HG03103 (cell line): ENCODE measurements around the gene MT1X.
A peak's percentile ranks its signal among the peaks of the same experiment; 100 is the strongest.
"Not testable (repeated sequence)": the region's sequence is repeated elsewhere in the genome, so short reads cannot be mapped to it uniquely, and the experiment has no call there.

ENCODE experiments used
- ATAC-seq: cut with Tn5 transposase; IDR thresholded peaks from one replicate; pipeline ENCODE4 v1.9.1; 2021; ENCODE audit warnings: low read depth; ENCODE audit not compliant: unreplicated experiment

The MT1X gene

GRCh38 chr16:56708525-56709442 is 26.5 kb downstream of the MT1X start:
- ATAC-seq: no peak

- ATAC-seq: no peak
These were observed 27.3 kb downstream of the MT1X start for GRCh38 chr16:56709443-56710040.

GRCh38 chr16:56710181-56710737 is 28.0 kb downstream of the MT1X start:
- no peak for ATAC-seq

GRCh38 chr16:56711862-56712261 is 29.6 kb downstream of the MT1X start:
- ATAC-seq: no peak

GRCh38 chr16:56713794-56714193 is 31.5 kb downstream of the MT1X start:
- ATAC-seq: no peak

GRCh38 chr16:56715126-56715525 is 32.9 kb downstream of the MT1X start:
- no peak for ATAC-seq

GRCh38 chr16:56716761-56717160 is 34.5 kb downstream of the MT1X start:
- no peak for ATAC-seq

- not testable (repeated sequence) for ATAC-seq
These were observed 35.3 kb downstream of the MT1X start for GRCh38 chr16:56717532-56717931.

- ATAC-seq: no peak
These were observed 40.1 kb downstream of the MT1X start for GRCh38 chr16:56722200-56722842.

- no peak for ATAC-seq
These were observed 41.9 kb downstream of the MT1X start for GRCh38 chr16:56724191-56724590.

- ATAC-seq: no peak
These were observed 44.0 kb downstream of the MT1X start for GRCh38 chr16:56726283-56726682.

- ATAC-seq: no peak
These were observed 44.7 kb downstream of the MT1X start for GRCh38 chr16:56726926-56727325.

GRCh38 chr16:56728027-56728426 is 45.8 kb downstream of the MT1X start:
- no peak for ATAC-seq

- ATAC-seq: no peak
These were observed 46.9 kb downstream of the MT1X start for GRCh38 chr16:56728980-56729734.

- peak; percentile 60 for ATAC-seq
These were observed 47.7 kb downstream of the MT1X start, which contains the start of gene NUP93 for GRCh38 chr16:56729735-56730662. Gene NUP93, plus strand, starts transcription at chr16:56730129. Its CDS starts 18,119 bp downstream, at chr16:56748248.

GRCh38 chr16:56732366-56732765 is 50.1 kb downstream of the MT1X start:
- ATAC-seq: no peak

GRCh38 chr16:56732832-56733231 is 50.6 kb downstream of the MT1X start:
- ATAC-seq: no peak
